Tibial nerve (tissue), 4 donors: Measurements from ENCODE around the gene CGB2.

Source experiments
- CTCF ChIP-seq, 5 experiments: fragments of 200-600 bp in 3 of 5; fragments of 450-650 bp in 2 of 5; sonication (generic) in 3 of 5; IDR thresholded peaks; one replicate each; pipeline ENCODE4 v1.5.1; 2016 to 2019; ENCODE audit warnings: antibody characterized with exemption in 5 of 5, mild to moderate bottlenecking in 3 of 5, moderate library complexity in 2 of 5
- EP300 ChIP-seq, 2 donors: sonication (generic); formaldehyde crosslinking; IDR thresholded peaks; one replicate each; pipeline ENCODE4 v1.6.1; 2017; ENCODE audit warnings: antibody characterized with exemption in 2 of 2, mild to moderate bottlenecking in 1 of 2
- POLR2A ChIP-seq, 2 donors: fragments of 450-650 bp; IDR thresholded peaks; one replicate each; pipeline ENCODE4 v1.6.1; 2017; ENCODE audit warnings: antibody characterized with exemption in 2 of 2, mild to moderate bottlenecking in 2 of 2, moderate library complexity in 2 of 2

- TF ChIP-seq EP300 (IDR thresholded peaks at IDR 0.05) (no peak), CTCF (IDR thresholded peaks at IDR 0.05) (no peak), POLR2A (IDR thresholded peaks at IDR 0.05) (no peak)
Measured at GRCh38 chr19:49057636-49058234, 26.0 kb downstream of the CGB2 start, which contains the start of gene CGB7.
